ENCODE measurements around the gene MARCHF4.

Gene MARCHF4

GRCh38 chr2:216365518-216365917 is 6.8 kb downstream of the MARCHF4 start:
- H3K4me3 ChIP-seq (replicated peaks in 1 of 2; ENCODE audit: low read depth in 2 of 2, low read length in 2 of 2), result no peak overlapping the region
- TF ChIP-seq CTCF (IDR thresholded peaks at IDR 0.05; ENCODE audit: low read depth, low read length), result no peak
- DNase-seq (ENCODE audit: low read depth in 2 of 2), result no peak

GRCh38 chr2:216363221-216363620 is 9.1 kb downstream of the MARCHF4 start:
- TF ChIP-seq CTCF (IDR thresholded peaks at IDR 0.05; ENCODE audit: low read depth, low read length), result no peak
- no peak overlapping the region for H3K4me3 ChIP-seq (replicated peaks in 1 of 2; ENCODE audit: low read depth in 2 of 2, low read length in 2 of 2)
- no peak for DNase-seq (ENCODE audit: low read depth in 2 of 2)

- peak; percentile 76 to 93 for DNase-seq (ENCODE audit: low read depth in 2 of 2)
- no peak for TF ChIP-seq CTCF (IDR thresholded peaks at IDR 0.05; ENCODE audit: low read depth, low read length)
- H3K4me3 ChIP-seq (replicated peaks in 1 of 2; ENCODE audit: low read depth in 2 of 2, low read length in 2 of 2), result no peak overlapping the region
Observed at GRCh38 chr2:216362730-216363129, 9.6 kb downstream of the MARCHF4 start.

GRCh38 chr2:216355711-216356110 is 16.6 kb downstream of the MARCHF4 start:
- DNase-seq (ENCODE audit: low read depth in 2 of 2), result no peak
- TF ChIP-seq CTCF (IDR thresholded peaks at IDR 0.05; ENCODE audit: low read depth, low read length), result no peak
- no peak overlapping the region for H3K4me3 ChIP-seq (replicated peaks in 1 of 2; ENCODE audit: low read depth in 2 of 2, low read length in 2 of 2)

- peak in 1 of 2 donors; percentile 28 for DNase-seq (ENCODE audit: low read depth in 2 of 2)
- H3K4me3 ChIP-seq (replicated peaks in 1 of 2; ENCODE audit: low read depth in 2 of 2, low read length in 2 of 2), result no peak overlapping the region
- TF ChIP-seq CTCF (IDR thresholded peaks at IDR 0.05; ENCODE audit: low read depth, low read length), result no peak
Observed at GRCh38 chr2:216354306-216354705, 18.0 kb downstream of the MARCHF4 start.

- TF ChIP-seq CTCF (IDR thresholded peaks at IDR 0.05; ENCODE audit: low read depth, low read length), result no peak
- no peak overlapping the region for H3K4me3 ChIP-seq (replicated peaks in 1 of 2; ENCODE audit: low read depth in 2 of 2, low read length in 2 of 2)
- no peak for DNase-seq (ENCODE audit: low read depth in 2 of 2)
Observed at GRCh38 chr2:216352653-216353270, 19.5 kb downstream of the MARCHF4 start.
